ENCODE measurements around the gene LRRC7. TPM values are rescaled to one million over a fixed set of nuclear protein-coding genes. Genes with fewer than 3 reads are reported as not detected.

LRRC7 gene
- polyA plus RNA-seq, 1 donor from 2014 or later, result 141 TPM

DNA sequence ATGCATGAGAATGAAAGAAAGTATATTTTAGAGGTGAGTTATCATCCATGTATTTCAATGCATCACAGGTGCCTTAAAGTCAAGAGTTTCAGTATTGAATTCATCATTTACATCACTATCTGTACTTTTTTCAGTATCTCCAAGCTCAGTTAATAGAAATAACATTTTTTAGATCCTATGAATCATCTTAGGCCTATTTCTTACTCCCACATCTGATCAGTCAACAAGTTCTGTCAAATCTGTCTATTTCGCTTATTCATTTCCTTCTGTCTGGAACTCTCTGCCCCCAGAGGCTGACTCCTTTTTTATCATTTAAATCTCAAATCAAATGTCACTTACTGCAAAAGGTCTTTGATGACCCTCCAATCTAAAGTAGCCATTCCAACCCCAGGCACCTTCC lies 295.2 kb downstream of the LRRC7 start:
- TF ChIP-seq POLR2AphosphoS5 (IDR thresholded peaks at IDR 0.05), result no peak
- no peak for TF ChIP-seq MXI1 (conservative IDR thresholded peaks at IDR 0.05; ENCODE audit: poor library complexity, severe bottlenecking)
- TF ChIP-seq SMC3 (conservative IDR thresholded peaks at IDR 0.05; ENCODE audit: poor library complexity), result no peak
- TF ChIP-seq, protein P1, sequence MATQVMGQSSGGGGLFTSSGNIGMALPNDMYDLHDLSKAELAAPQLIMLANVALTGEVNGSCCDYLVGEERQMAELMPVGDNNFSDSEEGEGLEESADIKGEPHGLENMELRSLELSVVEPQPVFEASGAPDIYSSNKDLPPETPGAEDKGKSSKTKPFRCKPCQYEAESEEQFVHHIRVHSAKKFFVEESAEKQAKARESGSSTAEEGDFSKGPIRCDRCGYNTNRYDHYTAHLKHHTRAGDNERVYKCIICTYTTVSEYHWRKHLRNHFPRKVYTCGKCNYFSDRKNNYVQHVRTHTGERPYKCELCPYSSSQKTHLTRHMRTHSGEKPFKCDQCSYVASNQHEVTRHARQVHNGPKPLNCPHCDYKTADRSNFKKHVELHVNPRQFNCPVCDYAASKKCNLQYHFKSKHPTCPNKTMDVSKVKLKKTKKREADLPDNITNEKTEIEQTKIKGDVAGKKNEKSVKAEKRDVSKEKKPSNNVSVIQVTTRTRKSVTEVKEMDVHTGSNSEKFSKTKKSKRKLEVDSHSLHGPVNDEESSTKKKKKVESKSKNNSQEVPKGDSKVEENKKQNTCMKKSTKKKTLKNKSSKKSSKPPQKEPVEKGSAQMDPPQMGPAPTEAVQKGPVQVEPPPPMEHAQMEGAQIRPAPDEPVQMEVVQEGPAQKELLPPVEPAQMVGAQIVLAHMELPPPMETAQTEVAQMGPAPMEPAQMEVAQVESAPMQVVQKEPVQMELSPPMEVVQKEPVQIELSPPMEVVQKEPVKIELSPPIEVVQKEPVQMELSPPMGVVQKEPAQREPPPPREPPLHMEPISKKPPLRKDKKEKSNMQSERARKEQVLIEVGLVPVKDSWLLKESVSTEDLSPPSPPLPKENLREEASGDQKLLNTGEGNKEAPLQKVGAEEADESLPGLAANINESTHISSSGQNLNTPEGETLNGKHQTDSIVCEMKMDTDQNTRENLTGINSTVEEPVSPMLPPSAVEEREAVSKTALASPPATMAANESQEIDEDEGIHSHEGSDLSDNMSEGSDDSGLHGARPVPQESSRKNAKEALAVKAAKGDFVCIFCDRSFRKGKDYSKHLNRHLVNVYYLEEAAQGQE (IDR thresholded peaks at IDR 0.05; ENCODE audit: borderline replicate concordance), result no peak
- TF ChIP-seq EP300 (conservative IDR thresholded peaks at IDR 0.05; ENCODE audit: poor library complexity, severe bottlenecking), result no peak
- TF ChIP-seq, protein P2, sequence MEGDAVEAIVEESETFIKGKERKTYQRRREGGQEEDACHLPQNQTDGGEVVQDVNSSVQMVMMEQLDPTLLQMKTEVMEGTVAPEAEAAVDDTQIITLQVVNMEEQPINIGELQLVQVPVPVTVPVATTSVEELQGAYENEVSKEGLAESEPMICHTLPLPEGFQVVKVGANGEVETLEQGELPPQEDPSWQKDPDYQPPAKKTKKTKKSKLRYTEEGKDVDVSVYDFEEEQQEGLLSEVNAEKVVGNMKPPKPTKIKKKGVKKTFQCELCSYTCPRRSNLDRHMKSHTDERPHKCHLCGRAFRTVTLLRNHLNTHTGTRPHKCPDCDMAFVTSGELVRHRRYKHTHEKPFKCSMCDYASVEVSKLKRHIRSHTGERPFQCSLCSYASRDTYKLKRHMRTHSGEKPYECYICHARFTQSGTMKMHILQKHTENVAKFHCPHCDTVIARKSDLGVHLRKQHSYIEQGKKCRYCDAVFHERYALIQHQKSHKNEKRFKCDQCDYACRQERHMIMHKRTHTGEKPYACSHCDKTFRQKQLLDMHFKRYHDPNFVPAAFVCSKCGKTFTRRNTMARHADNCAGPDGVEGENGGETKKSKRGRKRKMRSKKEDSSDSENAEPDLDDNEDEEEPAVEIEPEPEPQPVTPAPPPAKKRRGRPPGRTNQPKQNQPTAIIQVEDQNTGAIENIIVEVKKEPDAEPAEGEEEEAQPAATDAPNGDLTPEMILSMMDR (IDR thresholded peaks at IDR 0.05; ENCODE audit: poor library complexity, severe bottlenecking), result no peak
- no peak for TF ChIP-seq TAF1 (IDR thresholded peaks at IDR 0.05; ENCODE audit: low read depth)
- TF ChIP-seq EZH2 (IDR thresholded peaks at IDR 0.05; ENCODE audit: borderline replicate concordance, insufficient read depth, low read length, poor library complexity, severe bottlenecking), result no peak
- TF ChIP-seq RAD21 (conservative IDR thresholded peaks at IDR 0.05), result no peak
- Histone ChIP-seq H3K9me2 (ENCODE audit: insufficient read depth, low read length) (no peaks in the 10 kb centered on the region), H3K9ac (ENCODE audit: low read length) (no peak overlapping the region), H4K20me1 (ENCODE audit: insufficient read depth) (no peaks in the 10 kb centered on the region), H2AFZ (ENCODE audit: low read depth, low read length) (no peak overlapping the region), H3K27me3 (ENCODE audit: insufficient read depth, low read depth, low read length) (no peaks in the 10 kb centered on the region), H3K4me2 (ENCODE audit: low read length) (no peak overlapping the region), H3K36me3 (ENCODE audit: insufficient read depth, low read length) (no peaks in the 10 kb centered on the region), H3K9me3 (ENCODE audit: low read length) (no peaks in the 10 kb centered on the region), H3F3A (ENCODE audit: insufficient read depth, low read length, poor library complexity, severe bottlenecking) (no peaks in the 10 kb centered on the region), H3K4me3 (ENCODE audit: low read length) (no peak overlapping the region), H3K79me2 (replicated peaks; ENCODE audit: insufficient read depth, low read length) (no peaks in the 10 kb centered on the region), H3K27ac (ENCODE audit: low read length) (peak overlapping the region; percentile 80)

DNA sequence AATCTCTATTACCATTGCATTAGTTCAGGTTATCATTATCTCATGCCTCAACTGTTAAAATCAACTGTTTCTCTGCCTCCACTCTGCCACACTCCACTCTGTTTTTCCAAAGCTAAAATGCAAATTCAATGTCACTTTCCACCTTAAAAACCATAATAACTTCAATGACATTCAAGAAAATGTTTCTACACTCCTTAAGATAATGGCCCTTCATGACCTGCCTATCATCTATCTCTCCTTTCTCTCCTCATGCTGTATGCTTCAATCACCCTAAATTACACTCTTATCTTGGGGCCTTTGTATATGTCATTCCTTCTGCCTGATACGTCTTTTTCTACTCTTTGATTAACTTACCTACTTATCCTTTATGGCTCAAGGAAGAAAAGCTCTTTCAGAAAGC lies 296.0 kb downstream of the LRRC7 start:
- Histone ChIP-seq H3K27me3 (ENCODE audit: insufficient read depth, low read depth, low read length) (no peaks in the 10 kb centered on the region), H4K20me1 (ENCODE audit: insufficient read depth) (no peaks in the 10 kb centered on the region), H3K9ac (ENCODE audit: low read length) (peak overlapping the region; percentile 17), H2AFZ (ENCODE audit: low read depth, low read length) (no peak overlapping the region), H3K4me2 (ENCODE audit: low read length) (peak overlapping the region; percentile 41), H3K9me2 (ENCODE audit: insufficient read depth, low read length) (no peaks in the 10 kb centered on the region), H3F3A (ENCODE audit: insufficient read depth, low read length, poor library complexity, severe bottlenecking) (no peaks in the 10 kb centered on the region), H3K36me3 (ENCODE audit: insufficient read depth, low read length) (no peaks in the 10 kb centered on the region), H3K79me2 (replicated peaks; ENCODE audit: insufficient read depth, low read length) (no peaks in the 10 kb centered on the region), H3K27ac (ENCODE audit: low read length) (peak overlapping the region; percentile 80), H3K9me3 (ENCODE audit: low read length) (no peaks in the 10 kb centered on the region), H3K4me3 (ENCODE audit: low read length) (peak overlapping the region; percentile 21)
- TF ChIP-seq, protein P1 (IDR thresholded peaks at IDR 0.05; ENCODE audit: borderline replicate concordance), result peak; percentile 82
- TF ChIP-seq POLR2AphosphoS5 (IDR thresholded peaks at IDR 0.05) (peak; percentile 96), MXI1 (conservative IDR thresholded peaks at IDR 0.05; ENCODE audit: poor library complexity, severe bottlenecking) (no peak), SMC3 (conservative IDR thresholded peaks at IDR 0.05; ENCODE audit: poor library complexity) (no peak), RAD21 (conservative IDR thresholded peaks at IDR 0.05) (no peak), EP300 (conservative IDR thresholded peaks at IDR 0.05; ENCODE audit: poor library complexity, severe bottlenecking) (peak; percentile 99), TAF1 (IDR thresholded peaks at IDR 0.05; ENCODE audit: low read depth) (no peak), EZH2 (IDR thresholded peaks at IDR 0.05; ENCODE audit: borderline replicate concordance, insufficient read depth, low read length, poor library complexity, severe bottlenecking) (no peak)
- TF ChIP-seq, protein P2 (IDR thresholded peaks at IDR 0.05; ENCODE audit: poor library complexity, severe bottlenecking), result no peak

All from neural cell (in vitro differentiated cells).